ENCODE data around the gene AZIN2.
A peak's percentile ranks its signal among the peaks of the same experiment; 100 is the strongest.
"Not testable (repeated sequence)": the region's sequence is repeated elsewhere in the genome, so short reads cannot be mapped to it uniquely, and the experiment has no call there.

Gene AZIN2

GRCh38 chr1:33061834-33062233 lies 19.1 kb upstream of the AZIN2 start:
- no peaks in the 10 kb centered on the region for H3K4me1 ChIP-seq (ENCODE audit: insufficient read depth, low read length)
- no peaks in the 10 kb centered on the region for H3K27me3 ChIP-seq (ENCODE audit: control insufficient read depth in 1 of 2, insufficient read depth in 2 of 2, low read length in 2 of 2)
- no peaks in the 10 kb centered on the region for H3K36me3 ChIP-seq (ENCODE audit: insufficient read depth, low read length)
- no peak overlapping the region for H3K27ac ChIP-seq (ENCODE audit: low read depth, low read length)
- no peak overlapping the region for H3K4me3 ChIP-seq (ENCODE audit: low read depth in 1 of 2, low read length in 2 of 2)
- H3K9me3 ChIP-seq (ENCODE audit: low read length) = peaks cover 13% of the 10 kb centered on the region
- no peak overlapping the region for H3K9ac ChIP-seq (ENCODE audit: low read length)

GRCh38 chr1:33064284-33064683 lies 16.7 kb upstream of the AZIN2 start:
- H3K27me3 ChIP-seq (ENCODE audit: control insufficient read depth in 1 of 2, insufficient read depth in 2 of 2, low read length in 2 of 2); H3K4me3 ChIP-seq (ENCODE audit: low read depth in 1 of 2, low read length in 2 of 2); H3K27ac ChIP-seq (ENCODE audit: low read depth, low read length); H3K36me3 ChIP-seq (ENCODE audit: insufficient read depth, low read length); H3K9ac ChIP-seq (ENCODE audit: low read length); H3K4me1 ChIP-seq (ENCODE audit: insufficient read depth, low read length): not testable (repeated sequence)
- peaks cover 13% of the 10 kb centered on the region for H3K9me3 ChIP-seq (ENCODE audit: low read length)

- Histone ChIP-seq H3K4me1 (ENCODE audit: insufficient read depth, low read length) (no peaks in the 10 kb centered on the region), H3K4me3 (ENCODE audit: low read depth in 1 of 2, low read length in 2 of 2) (no peak overlapping the region), H3K27ac (ENCODE audit: low read depth, low read length) (no peak overlapping the region), H3K9ac (ENCODE audit: low read length) (no peak overlapping the region), H3K9me3 (ENCODE audit: low read length) (peaks cover 13% of the 10 kb centered on the region), H3K36me3 (ENCODE audit: insufficient read depth, low read length) (no peaks in the 10 kb centered on the region), H3K27me3 (ENCODE audit: control insufficient read depth in 1 of 2, insufficient read depth in 2 of 2, low read length in 2 of 2) (no peaks in the 10 kb centered on the region)
Measured at GRCh38 chr1:33065301-33065700, 15.7 kb upstream of the AZIN2 start.

- not testable (repeated sequence) for H3K4me3 ChIP-seq (ENCODE audit: low read depth in 1 of 2, low read length in 2 of 2); H3K4me1 ChIP-seq (ENCODE audit: insufficient read depth, low read length); H3K9ac ChIP-seq (ENCODE audit: low read length); H3K27ac ChIP-seq (ENCODE audit: low read depth, low read length); H3K27me3 ChIP-seq (ENCODE audit: control insufficient read depth in 1 of 2, insufficient read depth in 2 of 2, low read length in 2 of 2); H3K36me3 ChIP-seq (ENCODE audit: insufficient read depth, low read length)
- peaks cover 13% of the 10 kb centered on the region for H3K9me3 ChIP-seq (ENCODE audit: low read length)
Measured at GRCh38 chr1:33066477-33066876, 14.5 kb upstream of the AZIN2 start.

GRCh38 chr1:33068108-33068507 lies 12.8 kb upstream of the AZIN2 start:
- not testable (repeated sequence) for H3K4me1 ChIP-seq (ENCODE audit: insufficient read depth, low read length); H3K4me3 ChIP-seq (ENCODE audit: low read depth in 1 of 2, low read length in 2 of 2); H3K9ac ChIP-seq (ENCODE audit: low read length); H3K27ac ChIP-seq (ENCODE audit: low read depth, low read length); H3K36me3 ChIP-seq (ENCODE audit: insufficient read depth, low read length); H3K27me3 ChIP-seq (ENCODE audit: control insufficient read depth in 1 of 2, insufficient read depth in 2 of 2, low read length in 2 of 2); H3K9me3 ChIP-seq (ENCODE audit: low read length)

GRCh38 chr1:33070628-33071027 lies 10.3 kb upstream of the AZIN2 start:
- H3K4me1 ChIP-seq (ENCODE audit: insufficient read depth, low read length) = no peaks in the 10 kb centered on the region
- H3K27ac ChIP-seq (ENCODE audit: low read depth, low read length) = no peak overlapping the region
- H3K36me3 ChIP-seq (ENCODE audit: insufficient read depth, low read length) = no peaks in the 10 kb centered on the region
- H3K27me3 ChIP-seq (ENCODE audit: control insufficient read depth in 1 of 2, insufficient read depth in 2 of 2, low read length in 2 of 2) = no peaks in the 10 kb centered on the region
- H3K4me3 ChIP-seq (ENCODE audit: low read depth in 1 of 2, low read length in 2 of 2) = no peak overlapping the region
- H3K9ac ChIP-seq (ENCODE audit: low read length) = no peak overlapping the region
- H3K9me3 ChIP-seq (ENCODE audit: low read length) = no peaks in the 10 kb centered on the region

- Histone ChIP-seq H3K4me3 (ENCODE audit: low read depth in 1 of 2, low read length in 2 of 2) (no peak overlapping the region), H3K27me3 (ENCODE audit: control insufficient read depth in 1 of 2, insufficient read depth in 2 of 2, low read length in 2 of 2) (no peaks in the 10 kb centered on the region), H3K36me3 (ENCODE audit: insufficient read depth, low read length) (no peaks in the 10 kb centered on the region), H3K4me1 (ENCODE audit: insufficient read depth, low read length) (no peaks in the 10 kb centered on the region), H3K9ac (ENCODE audit: low read length) (no peak overlapping the region), H3K27ac (ENCODE audit: low read depth, low read length) (no peak overlapping the region), H3K9me3 (ENCODE audit: low read length) (no peaks in the 10 kb centered on the region)
Measured at GRCh38 chr1:33072707-33073106, 8.2 kb upstream of the AZIN2 start.

- Histone ChIP-seq H3K27me3 (ENCODE audit: control insufficient read depth in 1 of 2, insufficient read depth in 2 of 2, low read length in 2 of 2) (no peaks in the 10 kb centered on the region), H3K9me3 (ENCODE audit: low read length) (no peaks in the 10 kb centered on the region), H3K9ac (ENCODE audit: low read length) (no peak overlapping the region), H3K36me3 (ENCODE audit: insufficient read depth, low read length) (no peaks in the 10 kb centered on the region), H3K4me3 (ENCODE audit: low read depth in 1 of 2, low read length in 2 of 2) (no peak overlapping the region), H3K27ac (ENCODE audit: low read depth, low read length) (no peak overlapping the region), H3K4me1 (ENCODE audit: insufficient read depth, low read length) (no peaks in the 10 kb centered on the region)
Measured at GRCh38 chr1:33074193-33074945, 6.6 kb upstream of the AZIN2 start.

- Histone ChIP-seq H3K36me3 (ENCODE audit: insufficient read depth, low read length) (no peaks in the 10 kb centered on the region), H3K9ac (ENCODE audit: low read length) (no peak overlapping the region), H3K4me3 (ENCODE audit: low read depth in 1 of 2, low read length in 2 of 2) (no peak overlapping the region), H3K9me3 (ENCODE audit: low read length) (no peaks in the 10 kb centered on the region), H3K27me3 (ENCODE audit: control insufficient read depth in 1 of 2, insufficient read depth in 2 of 2, low read length in 2 of 2) (no peaks in the 10 kb centered on the region), H3K4me1 (ENCODE audit: insufficient read depth, low read length) (peaks cover 16% of the 10 kb centered on the region), H3K27ac (ENCODE audit: low read depth, low read length) (no peak overlapping the region)
Measured at GRCh38 chr1:33078030-33078591, 2.8 kb upstream of the AZIN2 start.

- H3K27me3 ChIP-seq (ENCODE audit: control insufficient read depth in 1 of 2, insufficient read depth in 2 of 2, low read length in 2 of 2) = no peaks in the 10 kb centered on the region
- no peaks in the 10 kb centered on the region for H3K9me3 ChIP-seq (ENCODE audit: low read length)
- no peak overlapping the region for H3K27ac ChIP-seq (ENCODE audit: low read depth, low read length)
- H3K36me3 ChIP-seq (ENCODE audit: insufficient read depth, low read length) = no peaks in the 10 kb centered on the region
- H3K9ac ChIP-seq (ENCODE audit: low read length) = no peak overlapping the region
- H3K4me1 ChIP-seq (ENCODE audit: insufficient read depth, low read length) = peaks cover 16% of the 10 kb centered on the region
- peak overlapping the region; percentile 70 to 76 for H3K4me3 ChIP-seq (ENCODE audit: low read depth in 1 of 2, low read length in 2 of 2)
Measured at GRCh38 chr1:33080373-33080772, 580 bp upstream of the AZIN2 start.

- Histone ChIP-seq H3K27me3 (ENCODE audit: control insufficient read depth in 1 of 2, insufficient read depth in 2 of 2, low read length in 2 of 2) (no peaks in the 10 kb centered on the region), H3K9ac (ENCODE audit: low read length) (peak overlapping the region; percentile 14), H3K9me3 (ENCODE audit: low read length) (no peaks in the 10 kb centered on the region), H3K4me1 (ENCODE audit: insufficient read depth, low read length) (peaks cover 16% of the 10 kb centered on the region), H3K27ac (ENCODE audit: low read depth, low read length) (peak overlapping the region; percentile 49), H3K36me3 (ENCODE audit: insufficient read depth, low read length) (no peaks in the 10 kb centered on the region), H3K4me3 (ENCODE audit: low read depth in 1 of 2, low read length in 2 of 2) (peak overlapping the region; percentile 70 to 76)
Measured at GRCh38 chr1:33081554-33082305, 777 bp downstream of the AZIN2 start.

All from muscle layer of colon (tissue), 2 donors.